Mesendoderm (in vitro differentiated cells): ENCODE results near the gene TFDP1.

Experiments
- DNase-seq: peaks from one replicate; pipeline ENCODE4 v3.0.0; 2013
- H2AK5ac ChIP-seq: 2 replicates; pipeline ENCODE4 v1.6.1; 2013; ENCODE audit warnings: low read length, inconsistent platforms
- H2BK120ac ChIP-seq: 2 replicates; pipeline ENCODE4 v1.6.1; 2013; ENCODE audit warnings: low read depth, mild to moderate bottlenecking, low read length, moderate library complexity, mixed read lengths
- H2BK15ac ChIP-seq: replicated peaks from 2 replicates; pipeline ENCODE4 v1.6.1; 2013; ENCODE audit warnings: low read depth, mild to moderate bottlenecking, moderate library complexity
- H2BK5ac ChIP-seq: 2 replicates; pipeline ENCODE4 v1.6.1; 2013; ENCODE audit warnings: low read length, inconsistent platforms
- H3K18ac ChIP-seq: 2 replicates; pipeline ENCODE4 v1.6.1; 2013; ENCODE audit warnings: mild to moderate bottlenecking, low read length, mixed read lengths
- H3K23ac ChIP-seq: one replicate; pipeline ENCODE4 v1.6.1; 2013; ENCODE audit warnings: low read length
- H3K27ac ChIP-seq: 2 replicates; pipeline ENCODE4 v1.5.1; 2013; ENCODE audit warnings: low read depth, mild to moderate bottlenecking, inconsistent platforms, low read length, moderate library complexity
- H3K27me3 ChIP-seq: 2 replicates; pipeline ENCODE4 v1.6.1; 2013; ENCODE audit warnings: low read length, control low read depth, mild to moderate bottlenecking, inconsistent platforms; ENCODE audit not compliant: insufficient read depth, poor library complexity
- H3K36me3 ChIP-seq: 2 replicates; pipeline ENCODE4 v1.6.1; 2013; ENCODE audit warnings: low read length, inconsistent platforms; ENCODE audit not compliant: control insufficient read depth, insufficient read depth
- H3K4ac ChIP-seq: one replicate; pipeline ENCODE4 v1.6.1; 2013; ENCODE audit warnings: low read depth, mild to moderate bottlenecking, low read length, moderate library complexity
- H3K4me1 ChIP-seq: 2 replicates; pipeline ENCODE4 v1.6.1; 2013; ENCODE audit warnings: low read depth, low read length, inconsistent platforms; ENCODE audit not compliant: control insufficient read depth
- H3K4me2 ChIP-seq: 2 replicates; pipeline ENCODE4 v1.6.1; 2013; ENCODE audit warnings: low read length
- H3K4me3 ChIP-seq: 2 replicates; pipeline ENCODE4 v1.5.1; 2013; ENCODE audit warnings: mild to moderate bottlenecking, low read length
- H3K56ac ChIP-seq: one replicate; pipeline ENCODE4 v1.6.1; 2013; ENCODE audit warnings: low read length
- H3K79me1 ChIP-seq: 2 replicates; pipeline ENCODE4 v1.6.1; 2013; ENCODE audit warnings: low read length, inconsistent platforms
- H3K79me2 ChIP-seq: 2 replicates; pipeline ENCODE4 v1.6.1; 2013; ENCODE audit warnings: mild to moderate bottlenecking, low read length; ENCODE audit not compliant: control insufficient read depth, insufficient read depth
- H3K9ac ChIP-seq: 2 replicates; pipeline ENCODE4 v1.6.1; 2013; ENCODE audit warnings: low read length, inconsistent platforms
- H4K5ac ChIP-seq: one replicate; pipeline ENCODE4 v1.6.1; 2013; ENCODE audit warnings: low read length
- H4K8ac ChIP-seq: one replicate; pipeline ENCODE4 v1.6.1; 2013; ENCODE audit warnings: low read depth, mild to moderate bottlenecking, control low read depth, low read length, moderate library complexity
- WGBS: extraction: QIAGEN DNeasy Blood & Tissue Kit; methylation state at CpG from one replicate; pipeline ENCODE4 v1.1.7; 2013; ENCODE audit warnings: low lambda C conversion rate, missing lambda C conversion rate; ENCODE audit not compliant: insufficient coverage; ENCODE audit errors: extremely low coverage; 5-methylcytosine and 5-hydroxymethylcytosine counted together

TFDP1 gene

DNA sequence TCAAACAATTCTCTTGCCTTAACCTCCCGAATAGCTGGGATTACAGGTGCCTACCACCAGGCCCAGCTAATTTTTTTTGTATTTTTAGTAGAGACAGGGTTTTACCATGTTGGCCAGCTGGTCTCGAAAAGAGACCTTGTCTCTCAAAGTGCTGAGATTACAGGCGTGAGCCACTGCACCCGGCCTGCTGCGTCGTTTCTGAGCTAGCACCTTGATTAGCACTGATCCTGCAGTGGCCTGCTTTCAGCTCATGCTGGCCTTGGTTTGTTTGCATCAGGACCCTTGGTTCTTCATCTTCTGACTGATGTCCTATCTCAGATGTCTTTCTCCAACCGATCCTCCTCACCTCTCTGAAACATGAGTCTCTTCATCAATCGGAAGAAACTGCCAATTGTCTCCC is 4.9 kb upstream of the TFDP1 start:
- Histone ChIP-seq H4K5ac (no peak overlapping the region), H3K36me3 (no peaks in the 10 kb centered on the region), H2AK5ac (no peak overlapping the region), H3K4me1 (no peaks in the 10 kb centered on the region), H3K23ac (no peak overlapping the region), H3K27ac (no peak overlapping the region), H3K79me1 (no peaks in the 10 kb centered on the region), H3K4me2 (no peak overlapping the region), H2BK5ac (no peak overlapping the region), H4K8ac (no peak overlapping the region), H3K9ac (no peak overlapping the region), H3K4ac (no peak overlapping the region), H3K79me2 (no peaks in the 10 kb centered on the region), H3K18ac (no peak overlapping the region), H2BK15ac (no peak overlapping the region), H3K56ac (no peak overlapping the region), H3K27me3 (no peaks in the 10 kb centered on the region), H3K4me3 (no peak overlapping the region), H2BK120ac (no peak overlapping the region)
- WGBS = no CpG with 5 or more reads among the region's 8 CpGs
- no peak for DNase-seq

DNA sequence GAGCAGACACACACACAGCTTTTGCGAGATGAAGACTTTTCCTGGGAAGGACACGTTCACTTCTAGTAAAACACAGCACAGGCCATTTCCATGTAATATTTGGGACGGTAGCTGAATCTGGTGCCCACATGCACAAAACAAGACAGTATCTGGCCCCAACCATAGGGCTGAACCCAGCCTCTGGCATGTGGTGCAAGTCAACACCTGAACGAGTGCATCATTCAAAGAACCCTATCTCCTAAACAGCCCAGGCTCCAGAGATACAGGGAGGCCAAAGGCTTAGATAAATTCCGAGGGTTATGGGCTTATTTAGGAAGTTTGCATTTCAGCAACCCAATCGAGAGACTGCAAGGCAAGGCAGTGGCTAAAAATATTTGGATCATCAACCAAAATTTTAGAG is 2.7 kb upstream of the TFDP1 start:
- Histone ChIP-seq H3K4me1 (no peaks in the 10 kb centered on the region), H2BK120ac (no peak overlapping the region), H3K79me1 (peaks cover 6% of the 10 kb centered on the region), H4K8ac (no peak overlapping the region), H2BK5ac (no peak overlapping the region), H3K4me2 (no peak overlapping the region), H3K36me3 (peaks cover 6% of the 10 kb centered on the region), H3K27ac (no peak overlapping the region), H3K4ac (no peak overlapping the region), H2BK15ac (no peak overlapping the region), H3K18ac (no peak overlapping the region), H3K79me2 (peaks cover 14% of the 10 kb centered on the region), H3K4me3 (no peak overlapping the region), H3K27me3 (no peaks in the 10 kb centered on the region), H3K56ac (no peak overlapping the region), H4K5ac (no peak overlapping the region), H2AK5ac (no peak overlapping the region), H3K9ac (no peak overlapping the region), H3K23ac (no peak overlapping the region)
- WGBS = no CpG with 5 or more reads among the region's 6 CpGs
- DNase-seq = no peak

DNA sequence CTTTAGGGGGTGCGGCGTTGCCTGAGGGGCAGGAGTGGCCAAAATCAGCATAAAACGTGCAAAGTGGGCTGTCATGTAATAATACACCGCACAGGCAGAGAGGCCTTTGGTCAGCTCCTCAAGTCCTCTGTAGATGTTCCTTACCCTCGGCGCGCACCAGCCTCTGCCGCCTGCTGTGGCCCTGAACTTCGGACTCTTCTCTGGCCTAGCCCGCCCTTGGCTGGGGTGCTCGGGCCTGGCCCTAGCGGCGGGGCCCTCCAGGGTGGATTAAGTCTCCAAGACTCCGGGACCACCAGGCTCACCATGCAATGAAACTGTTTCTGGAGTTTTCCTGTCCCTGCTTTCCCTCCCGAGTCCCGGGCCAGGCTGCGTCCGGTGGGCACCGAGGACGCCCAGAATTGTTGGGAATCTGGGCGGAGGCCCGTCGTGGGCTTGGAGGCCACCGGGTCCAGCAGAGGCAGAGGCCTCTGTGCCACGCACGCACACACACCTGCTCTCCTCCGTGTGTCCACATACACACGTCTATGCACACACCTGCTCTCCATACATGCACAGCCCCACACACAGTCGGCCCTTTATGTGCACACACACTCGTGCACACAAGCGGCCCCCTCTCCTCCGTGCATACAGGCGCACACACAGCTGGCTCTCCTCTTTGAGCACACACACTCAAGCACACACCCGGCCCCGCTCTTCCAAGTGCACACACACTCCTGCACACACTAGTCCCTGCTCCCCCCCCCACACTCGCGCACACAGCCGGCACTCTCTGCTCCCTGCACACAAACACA is 1.5 kb upstream of the TFDP1 start:
- no peak overlapping the region for H2BK120ac ChIP-seq
- no peak overlapping the region for H3K18ac ChIP-seq
- H3K79me2 ChIP-seq = peaks cover 26% of the 10 kb centered on the region
- H3K27me3 ChIP-seq = no peaks in the 10 kb centered on the region
- H3K9ac ChIP-seq = no peak overlapping the region
- no peaks in the 10 kb centered on the region for H3K4me1 ChIP-seq
- no peak overlapping the region for H3K4me3 ChIP-seq
- H2AK5ac ChIP-seq = no peak overlapping the region
- no peak overlapping the region for H3K56ac ChIP-seq
- no peak overlapping the region for H2BK5ac ChIP-seq
- WGBS = no CpG with 5 or more reads among the region's 38 CpGs
- peaks cover 7% of the 10 kb centered on the region for H3K36me3 ChIP-seq
- H3K79me1 ChIP-seq = peaks cover 10% of the 10 kb centered on the region
- H3K23ac ChIP-seq = no peak overlapping the region
- no peak overlapping the region for H4K5ac ChIP-seq
- H3K4me2 ChIP-seq = no peak overlapping the region
- DNase-seq = no peak
- H4K8ac ChIP-seq = no peak overlapping the region
- no peak overlapping the region for H2BK15ac ChIP-seq
- no peak overlapping the region for H3K27ac ChIP-seq
- H3K4ac ChIP-seq = no peak overlapping the region

DNA sequence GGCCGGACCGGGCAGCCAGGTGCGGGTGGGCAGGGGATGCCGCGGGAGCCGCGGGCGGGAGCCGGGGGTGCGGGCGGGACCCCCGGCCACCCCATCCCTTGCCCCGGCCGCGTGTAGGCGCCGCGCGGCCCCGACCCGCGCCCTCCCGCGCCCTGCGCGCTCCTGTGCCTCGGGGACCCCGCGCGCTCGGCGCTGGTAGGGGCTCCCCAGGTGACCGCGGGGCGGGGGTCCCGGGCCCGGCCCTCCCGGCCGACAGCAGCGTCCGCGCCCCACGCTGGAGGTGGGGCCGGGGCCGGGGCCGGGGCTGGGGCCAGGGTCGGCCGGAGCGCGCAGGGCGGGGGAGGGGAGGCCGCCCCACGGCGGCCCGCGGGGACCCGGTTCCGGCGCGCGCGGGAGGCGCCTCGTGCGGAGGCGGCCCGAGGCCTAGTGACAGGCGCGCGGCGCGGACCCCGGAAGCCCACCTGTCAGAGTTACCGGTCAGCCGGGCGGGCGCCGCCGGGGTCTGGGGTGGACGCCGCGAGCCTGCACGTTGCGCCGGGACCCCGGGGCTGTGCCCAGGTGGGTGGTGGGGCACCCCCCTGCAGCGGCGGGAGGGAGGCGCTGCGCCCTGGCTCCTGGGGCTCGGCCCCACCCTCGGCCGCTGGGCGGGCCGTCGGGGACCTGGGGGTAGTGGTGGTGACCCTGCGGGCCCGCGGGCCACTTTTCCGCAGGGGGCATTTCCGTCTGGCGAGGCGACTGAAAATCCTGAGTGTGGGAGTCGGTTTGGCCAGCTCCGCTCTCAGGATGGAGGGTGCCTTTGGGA is 518 bp downstream of the TFDP1 start:
- peak; percentile 14 for DNase-seq
- Histone ChIP-seq H4K8ac (peak overlapping the region; percentile 68), H2BK15ac (no peak overlapping the region), H3K56ac (peak overlapping the region; percentile 83), H3K27ac (no peak overlapping the region), H3K4ac (peak overlapping the region; percentile 91), H3K4me1 (no peaks in the 10 kb centered on the region), H3K4me3 (peak overlapping the region; percentile 67), H3K79me2 (peaks cover 46% of the 10 kb centered on the region), H3K18ac (peak overlapping the region; percentile 81), H3K4me2 (peak overlapping the region; percentile 69), H2AK5ac (no peak overlapping the region), H4K5ac (no peak overlapping the region), H3K23ac (no peak overlapping the region), H3K27me3 (no peaks in the 10 kb centered on the region), H3K36me3 (peaks cover 13% of the 10 kb centered on the region), H2BK120ac (peak overlapping the region; percentile 62), H2BK5ac (no peak overlapping the region), H3K9ac (peak overlapping the region; percentile 81), H3K79me1 (peaks cover 24% of the 10 kb centered on the region)
- WGBS = no CpG with 5 or more reads among the region's 105 CpGs

DNA sequence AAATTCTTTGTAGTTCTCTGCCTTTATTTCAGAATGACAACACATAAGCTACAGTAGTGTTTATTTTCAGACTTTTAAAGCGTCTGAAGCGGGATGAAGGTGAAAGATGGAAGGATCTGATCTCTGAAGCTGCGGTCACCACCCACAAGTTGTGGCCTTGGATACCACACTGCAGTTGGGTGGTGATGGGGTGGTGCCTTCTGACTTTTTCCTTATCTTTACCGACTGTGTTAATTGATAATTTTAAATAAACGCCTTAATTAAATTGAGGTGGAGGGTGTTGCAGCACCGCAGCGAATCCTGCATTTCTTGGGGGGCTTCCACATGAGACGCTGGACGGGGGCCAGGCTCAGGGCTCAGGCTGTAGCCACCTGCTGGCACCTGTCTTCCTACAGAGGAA is 1.3 kb downstream of the TFDP1 start:
- DNase-seq = no peak
- no peak overlapping the region for H2BK5ac ChIP-seq
- no peak overlapping the region for H3K4ac ChIP-seq
- H3K23ac ChIP-seq = no peak overlapping the region
- H3K36me3 ChIP-seq = peaks cover 13% of the 10 kb centered on the region
- no peak overlapping the region for H4K5ac ChIP-seq
- H3K4me1 ChIP-seq = no peaks in the 10 kb centered on the region
- no peak overlapping the region for H4K8ac ChIP-seq
- peaks cover 27% of the 10 kb centered on the region for H3K79me1 ChIP-seq
- H3K9ac ChIP-seq = peak overlapping the region; percentile 81
- no peak overlapping the region for H3K18ac ChIP-seq
- no peak overlapping the region for H3K27ac ChIP-seq
- H2BK120ac ChIP-seq = no peak overlapping the region
- WGBS = no CpG with 5 or more reads among the region's 9 CpGs
- peaks cover 51% of the 10 kb centered on the region for H3K79me2 ChIP-seq
- peak overlapping the region; percentile 13 for H3K4me2 ChIP-seq
- no peak overlapping the region for H2BK15ac ChIP-seq
- peak overlapping the region; percentile 1 for H3K56ac ChIP-seq
- H3K27me3 ChIP-seq = no peaks in the 10 kb centered on the region
- H2AK5ac ChIP-seq = no peak overlapping the region
- no peak overlapping the region for H3K4me3 ChIP-seq
